Neural progenitor cell (in vitro differentiated cells): ENCODE data around the gene ABCG4. TPM values are rescaled to one million over a fixed set of nuclear protein-coding genes. Genes with fewer than 3 reads are reported as not detected.

Experiments used
- DNase-seq: peaks from one replicate; pipeline ENCODE4 v3.0.0-alpha.2; 2016; ENCODE audit warnings: low spot score
- H2AFZ ChIP-seq: fragments of 200-600 bp; sonication (generic); replicated peaks from 2 replicates; pipeline ENCODE4 v1.6.1; 2016; ENCODE audit warnings: antibody characterized with exemption
- H3F3A ChIP-seq: fragments of 200-600 bp; sonication (generic); 2 replicates; pipeline ENCODE4 v1.6.1; 2016; ENCODE audit warnings: antibody characterized with exemption, low read depth
- H3K27ac ChIP-seq: fragments of 200-600 bp; sonication (generic); 2 replicates; pipeline ENCODE4 v1.5.1; 2016; ENCODE audit warnings: mild to moderate bottlenecking
- H3K27me3 ChIP-seq: fragments of 200-600 bp; sonication (generic); 2 replicates; pipeline ENCODE4 v1.6.1; 2016; ENCODE audit warnings: mild to moderate bottlenecking, moderate library complexity
- H3K36me3 ChIP-seq: fragments of 200-600 bp; sonication (generic); 2 replicates; pipeline ENCODE4 v1.5.1; 2016
- H3K4me1 ChIP-seq: fragments of 200-600 bp; sonication (generic); 2 replicates; pipeline ENCODE4 v1.6.1; 2016; ENCODE audit warnings: mixed run types
- H3K4me2 ChIP-seq: fragments of 200-600 bp; sonication (generic); 2 replicates; pipeline ENCODE4 v1.6.1; 2016
- H3K4me3 ChIP-seq: fragments of 200-600 bp; sonication (generic); 2 replicates; pipeline ENCODE4 v1.5.1; 2016
- H3K79me2 ChIP-seq: fragments of 200-600 bp; sonication (generic); 2 replicates; pipeline ENCODE4 v1.6.1; 2016; ENCODE audit warnings: low read depth
- H3K9ac ChIP-seq: fragments of 200-600 bp; sonication (generic); 2 replicates; pipeline ENCODE4 v1.6.1; 2016
- H3K9me3 ChIP-seq: fragments of 200-600 bp; sonication (generic); 2 replicates; pipeline ENCODE4 v1.5.1; 2016; ENCODE audit warnings: low read depth
- H4K20me1 ChIP-seq: fragments of 200-600 bp; sonication (generic); 2 replicates; pipeline ENCODE4 v1.6.1; 2016; ENCODE audit warnings: low read depth
- H3K27ac Mint-ChIP-seq: 3 replicates; pipeline ENCODE4 v1.8.0; 2021; ENCODE audit warnings: mixed read lengths
- H3K27me3 Mint-ChIP-seq: 2 replicates; pipeline ENCODE4 v1.8.0; 2022; ENCODE audit warnings: low read depth, mild to moderate bottlenecking, inconsistent platforms, moderate library complexity, mixed read lengths; ENCODE audit not compliant: insufficient read depth
- H3K36me3 Mint-ChIP-seq: 3 replicates; pipeline ENCODE4 v1.8.0; 2021; ENCODE audit warnings: mixed read lengths
- H3K4me1 Mint-ChIP-seq: 3 replicates; pipeline ENCODE4 v1.8.0; 2021; ENCODE audit warnings: mixed read lengths
- H3K4me3 Mint-ChIP-seq: 3 replicates; pipeline ENCODE4 v1.8.0; 2021; ENCODE audit warnings: mild to moderate bottlenecking, moderate library complexity, mixed read lengths
- H3K9me3 Mint-ChIP-seq: 3 replicates; pipeline ENCODE4 v1.8.0; 2020; ENCODE audit warnings: mixed read lengths
- EZH2 ChIP-seq: fragments of 200-600 bp; sonication (generic); IDR thresholded peaks from 2 replicates; pipeline ENCODE4 v1.6.1; 2017; ENCODE audit warnings: antibody characterized with exemption, mild to moderate bottlenecking, moderate library complexity
- EZH2phosphoT487 ChIP-seq: fragments of 200-600 bp; sonication (generic); IDR thresholded peaks from 2 replicates; pipeline ENCODE4 v1.6.1; 2017; ENCODE audit warnings: antibody characterized with exemption
- total RNA-seq: library from RNA; depleted of rRNA; stranded (reverse); fragments of >200 nt; gene quantifications from 2 replicates; pipeline ENCODE4 v1.2.3, GENCODE V29; 2015; ENCODE audit warnings: low replicate concordance
- TF ChIP-seq, protein P1 (sequence below): fragments of 200-600 bp; sonication (generic); IDR thresholded peaks from 2 replicates; pipeline ENCODE4 v1.5.1; 2017; ENCODE audit warnings: antibody characterized with exemption, mild to moderate bottlenecking

ABCG4 gene
- total RNA-seq, 1 donor from 2014 or later: 0.24 TPM

DNA sequence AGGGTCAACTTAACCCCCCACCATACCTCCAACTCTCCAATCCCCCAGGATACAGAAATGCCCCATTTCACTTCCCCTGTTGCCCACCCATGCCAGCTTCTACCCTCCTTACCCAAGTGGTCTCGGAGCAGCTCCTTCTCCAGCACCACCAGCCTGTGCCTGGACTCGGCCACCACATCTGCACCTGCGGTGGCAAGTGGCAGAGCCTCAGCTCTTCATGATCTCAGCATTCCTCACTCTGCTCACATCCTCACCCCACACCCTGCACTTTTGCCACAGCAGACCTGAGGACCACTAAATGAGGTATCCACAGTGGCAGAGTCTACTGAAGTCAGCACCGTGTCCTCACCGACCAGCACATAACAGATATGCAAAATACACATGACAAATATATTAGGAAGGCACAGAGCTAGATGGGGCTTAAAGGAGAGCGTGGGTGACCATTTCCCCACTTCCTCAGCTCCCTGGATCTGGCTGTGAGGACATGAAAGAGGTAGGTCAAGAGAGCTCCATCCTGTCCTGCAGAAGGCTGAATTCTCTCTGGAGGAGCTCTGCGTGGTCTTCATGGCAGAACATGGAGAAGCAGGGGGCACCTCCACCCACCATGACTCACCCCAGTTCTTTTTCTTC is 46.1 kb downstream of the ABCG4 start:
- no peaks in the 10 kb centered on the region for H3K4me1 Mint-ChIP-seq
- H3K79me2 ChIP-seq: no peaks in the 10 kb centered on the region
- H3K36me3 ChIP-seq: no peaks in the 10 kb centered on the region
- no peaks in the 10 kb centered on the region for H3K27me3 ChIP-seq
- H3K27me3 Mint-ChIP-seq: peaks cover 2% of the 10 kb centered on the region
- DNase-seq: no peak
- H3K9me3 ChIP-seq: no peaks in the 10 kb centered on the region
- H3K27ac Mint-ChIP-seq: no peak overlapping the region
- H3K4me2 ChIP-seq: peak overlapping the region; percentile 31
- TF ChIP-seq, protein P1, sequence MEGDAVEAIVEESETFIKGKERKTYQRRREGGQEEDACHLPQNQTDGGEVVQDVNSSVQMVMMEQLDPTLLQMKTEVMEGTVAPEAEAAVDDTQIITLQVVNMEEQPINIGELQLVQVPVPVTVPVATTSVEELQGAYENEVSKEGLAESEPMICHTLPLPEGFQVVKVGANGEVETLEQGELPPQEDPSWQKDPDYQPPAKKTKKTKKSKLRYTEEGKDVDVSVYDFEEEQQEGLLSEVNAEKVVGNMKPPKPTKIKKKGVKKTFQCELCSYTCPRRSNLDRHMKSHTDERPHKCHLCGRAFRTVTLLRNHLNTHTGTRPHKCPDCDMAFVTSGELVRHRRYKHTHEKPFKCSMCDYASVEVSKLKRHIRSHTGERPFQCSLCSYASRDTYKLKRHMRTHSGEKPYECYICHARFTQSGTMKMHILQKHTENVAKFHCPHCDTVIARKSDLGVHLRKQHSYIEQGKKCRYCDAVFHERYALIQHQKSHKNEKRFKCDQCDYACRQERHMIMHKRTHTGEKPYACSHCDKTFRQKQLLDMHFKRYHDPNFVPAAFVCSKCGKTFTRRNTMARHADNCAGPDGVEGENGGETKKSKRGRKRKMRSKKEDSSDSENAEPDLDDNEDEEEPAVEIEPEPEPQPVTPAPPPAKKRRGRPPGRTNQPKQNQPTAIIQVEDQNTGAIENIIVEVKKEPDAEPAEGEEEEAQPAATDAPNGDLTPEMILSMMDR: no peak
- no peak for TF ChIP-seq EZH2phosphoT487
- no peak for TF ChIP-seq EZH2
- H3K9me3 Mint-ChIP-seq: no peaks in the 10 kb centered on the region
- H3F3A ChIP-seq: no peaks in the 10 kb centered on the region
- H3K27ac ChIP-seq: no peak overlapping the region
- no peak overlapping the region for H3K9ac ChIP-seq
- no peak overlapping the region for H3K4me3 Mint-ChIP-seq
- H2AFZ ChIP-seq: no peak overlapping the region
- H3K4me1 ChIP-seq: no peaks in the 10 kb centered on the region
- H4K20me1 ChIP-seq: no peaks in the 10 kb centered on the region
- H3K36me3 Mint-ChIP-seq: no peaks in the 10 kb centered on the region
- no peak overlapping the region for H3K4me3 ChIP-seq

DNA sequence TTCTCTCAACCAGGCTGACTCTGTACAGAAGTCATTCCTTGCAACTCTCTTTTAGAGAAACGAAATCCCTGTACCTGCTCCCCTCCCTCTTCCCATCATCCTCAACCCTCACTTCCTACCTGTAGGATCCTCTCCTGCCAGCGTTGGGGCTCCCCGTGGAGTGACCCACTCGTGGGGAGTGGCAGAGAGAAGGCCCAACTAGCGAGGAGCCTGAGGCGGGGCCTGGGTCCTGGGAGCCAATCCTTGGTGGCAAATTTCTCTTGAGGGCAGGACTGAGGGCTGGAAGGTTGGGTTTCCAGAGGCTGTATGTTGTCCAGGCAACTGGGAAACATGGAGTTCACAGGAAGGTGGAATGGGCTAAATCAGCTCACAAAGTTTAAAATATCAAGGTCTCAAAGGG is 46.8 kb downstream of the ABCG4 start:
- no peaks in the 10 kb centered on the region for H3K36me3 Mint-ChIP-seq

DNA sequence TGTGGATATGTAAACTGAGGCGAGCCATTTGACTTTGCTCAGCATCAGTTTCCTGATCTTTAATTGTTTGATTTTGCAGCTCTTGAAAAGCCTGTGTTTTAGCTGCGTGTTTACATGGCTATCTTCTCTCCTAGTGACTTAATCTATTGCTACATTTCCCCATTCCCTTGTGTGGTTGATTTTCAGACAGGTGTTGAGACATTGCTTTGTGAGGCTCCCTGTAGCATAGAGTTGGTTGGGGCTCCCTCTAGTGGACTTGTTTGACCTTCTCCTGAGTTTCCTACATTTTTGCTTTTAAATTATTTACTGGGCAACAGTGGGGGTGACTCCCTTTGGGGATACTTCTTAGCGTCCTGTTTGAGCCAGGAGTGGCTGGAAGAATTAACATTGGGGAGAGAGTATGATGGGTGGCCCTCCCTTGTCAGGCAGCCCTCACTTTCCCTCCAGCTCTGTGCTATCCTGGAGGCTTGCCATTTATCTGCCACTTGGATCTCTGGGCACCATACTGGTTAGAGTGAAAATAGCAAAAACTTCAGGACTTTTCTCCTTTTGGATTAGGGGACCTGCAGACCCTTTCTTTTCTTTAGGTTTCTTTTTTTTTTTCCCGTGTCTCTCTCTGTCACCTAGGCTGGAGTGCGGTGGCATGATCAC is 48.1 kb downstream of the ABCG4 start:
- Histone ChIP-seq H3K9me3 (no peaks in the 10 kb centered on the region), H3K9ac (no peak overlapping the region), H2AFZ (no peak overlapping the region), H3F3A (no peaks in the 10 kb centered on the region), H3K27me3 (no peaks in the 10 kb centered on the region), H3K36me3 (no peaks in the 10 kb centered on the region), H4K20me1 (no peaks in the 10 kb centered on the region), H3K27ac (no peak overlapping the region), H3K4me1 (no peaks in the 10 kb centered on the region), H3K4me2 (no peak overlapping the region), H3K79me2 (no peaks in the 10 kb centered on the region), H3K4me3 (no peak overlapping the region)
- H3K27me3 Mint-ChIP-seq: peaks cover 2% of the 10 kb centered on the region
- DNase-seq: peak; percentile 84
- H3K4me1 Mint-ChIP-seq: no peaks in the 10 kb centered on the region
- no peaks in the 10 kb centered on the region for H3K9me3 Mint-ChIP-seq
- no peaks in the 10 kb centered on the region for H3K36me3 Mint-ChIP-seq
- no peak overlapping the region for H3K27ac Mint-ChIP-seq
- H3K4me3 Mint-ChIP-seq: no peak overlapping the region
- TF ChIP-seq EZH2 (no peak), EZH2phosphoT487 (no peak)
- TF ChIP-seq, protein P1: peak; percentile 89

More for the DNA sequence above, 46.8 kb downstream of the ABCG4 start:
- no peaks in the 10 kb centered on the region for H3K36me3 ChIP-seq
- H3K4me3 ChIP-seq: no peak overlapping the region
- no peaks in the 10 kb centered on the region for H4K20me1 ChIP-seq
- no peak overlapping the region for H3K4me3 Mint-ChIP-seq
- no peaks in the 10 kb centered on the region for H3K79me2 ChIP-seq
- DNase-seq: peak; percentile 63
- H3K27me3 Mint-ChIP-seq: peaks cover 2% of the 10 kb centered on the region
- H3K9me3 ChIP-seq: no peaks in the 10 kb centered on the region
- no peaks in the 10 kb centered on the region for H3K4me1 Mint-ChIP-seq
- H3K4me2 ChIP-seq: peak overlapping the region; percentile 31
- no peaks in the 10 kb centered on the region for H3K9me3 Mint-ChIP-seq
- no peak overlapping the region for H3K27ac ChIP-seq
- H3F3A ChIP-seq: no peaks in the 10 kb centered on the region
- TF ChIP-seq EZH2 (no peak), EZH2phosphoT487 (no peak)
- TF ChIP-seq, protein P1: no peak
- H3K27ac Mint-ChIP-seq: no peak overlapping the region
- no peaks in the 10 kb centered on the region for H3K4me1 ChIP-seq
- H3K9ac ChIP-seq: no peak overlapping the region
- peak overlapping the region; percentile 57 for H2AFZ ChIP-seq
- no peaks in the 10 kb centered on the region for H3K27me3 ChIP-seq
